ENCODE data around the gene ERVK3-1. TPM values are rescaled to one million over a fixed set of nuclear protein-coding genes. Genes with fewer than 3 reads are reported as not detected.

The ERVK3-1 gene
- total and polyA plus RNA-seq, 2 donors (not counting 1 experiment from before 2014, with no cell fraction given) = 25.6 to 36.6 TPM

- no peak for TF ChIP-seq CTCF (conservative IDR thresholded peaks at IDR 0.05 in 1 of 2, IDR thresholded peaks at IDR 0.05 in 1 of 2; ENCODE audit: low read depth in 1 of 2, low read length in 2 of 2)
- TF ChIP-seq EZH2 (IDR thresholded peaks at IDR 0.05; ENCODE audit: low read length, missing control alignments) = no peak
- Histone ChIP-seq H3K9me3 (ENCODE audit: control insufficient read depth, insufficient read depth, low read depth, low read length) (no peaks in the 10 kb centered on the region), H2AFZ (ENCODE audit: low read length) (no peak overlapping the region), H4K20me1 (ENCODE audit: control insufficient read depth, extremely low read depth, insufficient read depth, low read length) (no peaks in the 10 kb centered on the region), H3K36me3 (ENCODE audit: control insufficient read depth, insufficient read depth, low read length) (no peaks in the 10 kb centered on the region), H3K27me3 (ENCODE audit: control insufficient read depth, insufficient read depth, low read length) (no peaks in the 10 kb centered on the region), H3K4me2 (ENCODE audit: extremely low read depth, insufficient read depth, low read length) (no peak overlapping the region), H3K27ac (ENCODE audit: insufficient read depth, low read length) (peak overlapping the region; percentile 57), H3K9ac (ENCODE audit: insufficient read depth, low read length) (no peak overlapping the region), H3K4me1 (ENCODE audit: control insufficient read depth, extremely low read depth, insufficient read depth, low read length) (peaks cover 5% of the 10 kb centered on the region), H3K79me2 (ENCODE audit: control insufficient read depth, insufficient read depth, low read length) (peaks cover 25% of the 10 kb centered on the region), H3K4me3 (replicated peaks in 1 of 4; ENCODE audit: control extremely low read depth in 1 of 4, insufficient read depth in 1 of 4, low read depth in 3 of 4, low read length in 4 of 4) (peak overlapping the region in 1 of 4 experiments; percentile 1)
- peak; percentile 75 to 83 for DNase-seq (ENCODE audit: low read depth in 2 of 2)
Measured at GRCh38 chr19:58330458-58330857, 25.3 kb downstream of the ERVK3-1 start.

- peaks cover 14% of the 10 kb centered on the region for H3K79me2 ChIP-seq (ENCODE audit: control insufficient read depth, insufficient read depth, low read length)
- TF ChIP-seq EZH2 (IDR thresholded peaks at IDR 0.05; ENCODE audit: low read length, missing control alignments) = no peak
- TF ChIP-seq CTCF (conservative IDR thresholded peaks at IDR 0.05 in 1 of 2, IDR thresholded peaks at IDR 0.05 in 1 of 2; ENCODE audit: low read depth in 1 of 2, low read length in 2 of 2) = no peak
Measured at GRCh38 chr19:58332697-58333096, 27.5 kb downstream of the ERVK3-1 start.

GRCh38 chr19:58334691-58335249, 29.6 kb downstream of the ERVK3-1 start:
- Histone ChIP-seq H4K20me1 (ENCODE audit: control insufficient read depth, extremely low read depth, insufficient read depth, low read length) (no peaks in the 10 kb centered on the region), H3K27ac (ENCODE audit: insufficient read depth, low read length) (no peak overlapping the region), H3K79me2 (ENCODE audit: control insufficient read depth, insufficient read depth, low read length) (no peaks in the 10 kb centered on the region), H3K4me3 (replicated peaks in 1 of 4; ENCODE audit: control extremely low read depth in 1 of 4, insufficient read depth in 1 of 4, low read depth in 3 of 4, low read length in 4 of 4) (no peak overlapping the region), H3K4me2 (ENCODE audit: extremely low read depth, insufficient read depth, low read length) (no peak overlapping the region), H3K27me3 (ENCODE audit: control insufficient read depth, insufficient read depth, low read length) (no peaks in the 10 kb centered on the region), H3K4me1 (ENCODE audit: control insufficient read depth, extremely low read depth, insufficient read depth, low read length) (no peaks in the 10 kb centered on the region), H3K9ac (ENCODE audit: insufficient read depth, low read length) (no peak overlapping the region), H3K9me3 (ENCODE audit: control insufficient read depth, insufficient read depth, low read depth, low read length) (peaks cover 4% of the 10 kb centered on the region), H3K36me3 (ENCODE audit: control insufficient read depth, insufficient read depth, low read length) (peaks cover 7% of the 10 kb centered on the region), H2AFZ (ENCODE audit: low read length) (no peak overlapping the region)
- TF ChIP-seq EZH2 (IDR thresholded peaks at IDR 0.05; ENCODE audit: low read length, missing control alignments) (no peak), CTCF (conservative IDR thresholded peaks at IDR 0.05 in 1 of 2, IDR thresholded peaks at IDR 0.05 in 1 of 2; ENCODE audit: low read depth in 1 of 2, low read length in 2 of 2) (no peak)
- no peak for DNase-seq (ENCODE audit: low read depth in 2 of 2)

More at GRCh38 chr19:58332697-58333096, 27.5 kb downstream of the ERVK3-1 start:
- Histone ChIP-seq H3K36me3 (ENCODE audit: control insufficient read depth, insufficient read depth, low read length) (peaks cover 3% of the 10 kb centered on the region), H3K4me2 (ENCODE audit: extremely low read depth, insufficient read depth, low read length) (no peak overlapping the region), H3K4me3 (replicated peaks in 1 of 4; ENCODE audit: control extremely low read depth in 1 of 4, insufficient read depth in 1 of 4, low read depth in 3 of 4, low read length in 4 of 4) (no peak overlapping the region), H2AFZ (ENCODE audit: low read length) (no peak overlapping the region), H3K9ac (ENCODE audit: insufficient read depth, low read length) (no peak overlapping the region), H3K27me3 (ENCODE audit: control insufficient read depth, insufficient read depth, low read length) (no peaks in the 10 kb centered on the region), H3K4me1 (ENCODE audit: control insufficient read depth, extremely low read depth, insufficient read depth, low read length) (peaks cover 3% of the 10 kb centered on the region), H4K20me1 (ENCODE audit: control insufficient read depth, extremely low read depth, insufficient read depth, low read length) (no peaks in the 10 kb centered on the region), H3K9me3 (ENCODE audit: control insufficient read depth, insufficient read depth, low read depth, low read length) (no peaks in the 10 kb centered on the region), H3K27ac (ENCODE audit: insufficient read depth, low read length) (no peak overlapping the region)
- DNase-seq (ENCODE audit: low read depth in 2 of 2) = no peak
